ENCODE measurements around the gene CTR9.

GRCh38 chr11:10746871-10747270 lies 4.2 kb upstream of the CTR9 start:
- no peak for TF ChIP-seq POLR2A (IDR thresholded peaks at IDR 0.05)
- no peak for TF ChIP-seq POLR2AphosphoS5 (IDR thresholded peaks at IDR 0.05)
